GM21526 (cell line): ENCODE measurements around the gene XPO6.
A peak's percentile ranks its signal among the peaks of the same experiment; 100 is the strongest.
"Not testable (repeated sequence)": the region's sequence is repeated elsewhere in the genome, so short reads cannot be mapped to it uniquely, and the experiment has no call there.

Experiments used
- ATAC-seq: cut with Tn5 transposase; IDR thresholded peaks from one replicate; pipeline ENCODE4 v1.9.1; 2021; ENCODE audit warnings: moderate library complexity; ENCODE audit not compliant: unreplicated experiment, low FRiP score

XPO6 gene, protein sequence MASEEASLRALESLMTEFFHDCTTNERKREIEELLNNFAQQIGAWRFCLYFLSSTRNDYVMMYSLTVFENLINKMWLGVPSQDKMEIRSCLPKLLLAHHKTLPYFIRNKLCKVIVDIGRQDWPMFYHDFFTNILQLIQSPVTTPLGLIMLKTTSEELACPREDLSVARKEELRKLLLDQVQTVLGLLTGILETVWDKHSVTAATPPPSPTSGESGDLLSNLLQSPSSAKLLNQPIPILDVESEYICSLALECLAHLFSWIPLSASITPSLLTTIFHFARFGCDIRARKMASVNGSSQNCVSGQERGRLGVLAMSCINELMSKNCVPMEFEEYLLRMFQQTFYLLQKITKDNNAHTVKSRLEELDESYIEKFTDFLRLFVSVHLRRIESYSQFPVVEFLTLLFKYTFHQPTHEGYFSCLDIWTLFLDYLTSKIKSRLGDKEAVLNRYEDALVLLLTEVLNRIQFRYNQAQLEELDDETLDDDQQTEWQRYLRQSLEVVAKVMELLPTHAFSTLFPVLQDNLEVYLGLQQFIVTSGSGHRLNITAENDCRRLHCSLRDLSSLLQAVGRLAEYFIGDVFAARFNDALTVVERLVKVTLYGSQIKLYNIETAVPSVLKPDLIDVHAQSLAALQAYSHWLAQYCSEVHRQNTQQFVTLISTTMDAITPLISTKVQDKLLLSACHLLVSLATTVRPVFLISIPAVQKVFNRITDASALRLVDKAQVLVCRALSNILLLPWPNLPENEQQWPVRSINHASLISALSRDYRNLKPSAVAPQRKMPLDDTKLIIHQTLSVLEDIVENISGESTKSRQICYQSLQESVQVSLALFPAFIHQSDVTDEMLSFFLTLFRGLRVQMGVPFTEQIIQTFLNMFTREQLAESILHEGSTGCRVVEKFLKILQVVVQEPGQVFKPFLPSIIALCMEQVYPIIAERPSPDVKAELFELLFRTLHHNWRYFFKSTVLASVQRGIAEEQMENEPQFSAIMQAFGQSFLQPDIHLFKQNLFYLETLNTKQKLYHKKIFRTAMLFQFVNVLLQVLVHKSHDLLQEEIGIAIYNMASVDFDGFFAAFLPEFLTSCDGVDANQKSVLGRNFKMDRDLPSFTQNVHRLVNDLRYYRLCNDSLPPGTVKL

DNA sequence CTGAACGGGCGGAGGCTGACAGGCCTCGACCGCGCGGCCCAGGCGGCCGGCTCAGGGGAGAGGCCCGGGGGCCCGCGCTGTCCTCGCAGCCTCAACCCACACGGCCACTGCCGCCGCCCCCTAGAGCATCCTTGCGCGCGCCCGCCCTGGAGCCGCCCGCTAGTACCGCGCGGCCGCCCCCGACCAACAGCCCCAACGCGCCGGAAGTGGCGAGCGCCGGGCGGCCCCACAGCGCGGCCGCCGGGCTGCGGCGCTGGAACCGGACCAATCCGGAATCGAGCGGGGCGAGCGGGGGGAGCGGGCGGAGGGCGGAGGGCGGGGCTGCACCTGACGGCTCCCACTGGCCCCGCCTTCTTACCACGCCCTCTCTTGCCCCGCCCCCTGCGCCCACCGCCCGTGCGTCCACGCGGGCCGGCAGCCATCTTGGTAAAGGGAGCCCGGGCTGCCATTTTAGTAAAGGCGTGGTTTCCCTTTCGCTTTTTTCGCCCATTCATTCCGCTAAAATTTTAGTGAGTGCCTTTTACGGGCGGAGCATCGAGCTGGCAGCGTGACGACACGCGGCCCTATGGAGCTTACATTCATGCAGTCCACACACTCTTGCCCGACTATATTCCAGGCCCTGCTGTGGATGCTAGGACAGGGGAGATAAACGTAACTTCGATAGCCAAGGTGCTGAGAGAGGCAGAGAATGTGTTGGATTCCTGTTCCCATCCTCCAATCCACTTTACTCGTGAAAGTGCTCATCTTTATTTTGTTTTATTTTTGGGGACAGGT is at the start of gene XPO6:
Gene XPO6 (minus strand): TSS at position 208 of the 774 bp plus-strand sequence. CDS start 597 bp downstream, outside the sequence.
- peak; percentile 65 for ATAC-seq

DNA sequence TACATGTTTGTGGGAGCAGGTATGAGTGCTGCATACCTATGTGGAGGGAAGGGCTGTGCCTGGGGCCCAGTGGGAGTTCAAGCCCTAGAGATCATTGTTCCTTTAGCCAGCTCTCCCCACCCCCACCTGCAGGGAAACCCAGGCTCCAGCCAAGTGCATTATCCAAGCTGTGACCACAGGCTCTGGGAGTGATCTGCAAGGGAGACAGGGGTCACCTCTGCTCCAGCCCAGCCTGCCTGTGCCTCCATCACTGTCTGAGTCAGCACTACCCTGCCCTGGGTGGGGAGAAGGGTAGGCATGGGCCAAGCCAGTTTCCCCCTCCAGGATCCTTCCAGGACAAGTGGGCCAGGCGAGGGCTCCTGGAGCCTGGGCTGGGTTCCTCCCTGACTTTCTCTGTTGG is 48.4 kb upstream of the XPO6 start:
- no peak for ATAC-seq

DNA sequence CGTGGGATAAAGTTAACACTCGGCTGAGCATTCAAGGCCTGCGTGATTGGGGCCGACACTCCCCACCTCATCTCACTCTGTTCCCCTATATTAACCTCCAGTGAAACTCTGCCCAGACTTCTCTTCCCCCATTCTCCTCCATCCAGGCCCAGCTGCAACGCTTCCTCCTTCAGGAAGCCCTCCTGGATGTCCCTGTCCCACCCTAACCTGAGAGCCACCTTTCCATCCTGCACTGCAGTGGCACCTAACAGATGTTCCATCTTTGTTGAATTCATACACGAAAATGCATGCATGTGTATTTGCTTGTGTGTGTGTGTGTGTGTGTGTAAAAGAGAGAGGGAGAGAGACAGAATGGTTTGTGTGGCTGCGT is 48.0 kb upstream of the XPO6 start:
- no peak for ATAC-seq

DNA sequence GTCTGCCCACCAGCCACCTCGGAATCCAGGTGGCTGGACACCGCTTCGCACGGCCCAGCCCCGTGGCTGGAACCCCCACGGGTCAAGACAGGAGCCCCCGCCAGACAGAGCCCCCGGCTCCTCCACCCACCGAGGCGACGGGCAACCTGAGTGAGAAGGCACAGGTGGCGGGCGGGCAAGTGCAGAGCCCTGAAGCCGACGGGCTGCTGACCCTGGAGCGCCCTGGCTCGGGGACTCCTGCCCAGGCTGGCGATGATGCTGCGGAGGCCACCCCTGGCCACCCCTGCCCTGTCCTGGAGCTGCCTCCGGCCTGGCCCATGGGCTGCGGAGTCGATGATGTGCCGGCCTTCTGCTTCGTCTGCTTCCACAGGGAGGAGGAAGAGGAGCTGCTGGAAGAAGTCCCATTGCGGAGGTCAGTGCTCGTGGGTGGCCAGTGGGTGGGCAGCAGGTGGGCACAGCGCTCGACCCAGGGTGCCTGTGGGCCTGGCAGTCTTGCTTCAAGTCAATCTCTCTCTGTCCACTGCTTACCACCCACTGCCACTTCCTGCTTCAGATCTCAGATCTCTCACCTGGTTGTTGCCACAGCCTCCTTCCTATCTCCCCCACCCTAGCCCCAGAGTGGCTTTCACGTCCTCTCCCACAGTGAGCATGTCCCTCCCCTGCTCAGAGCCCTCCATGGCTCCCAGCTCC is 47.5 kb upstream of the XPO6 start:
- no peak for ATAC-seq

DNA sequence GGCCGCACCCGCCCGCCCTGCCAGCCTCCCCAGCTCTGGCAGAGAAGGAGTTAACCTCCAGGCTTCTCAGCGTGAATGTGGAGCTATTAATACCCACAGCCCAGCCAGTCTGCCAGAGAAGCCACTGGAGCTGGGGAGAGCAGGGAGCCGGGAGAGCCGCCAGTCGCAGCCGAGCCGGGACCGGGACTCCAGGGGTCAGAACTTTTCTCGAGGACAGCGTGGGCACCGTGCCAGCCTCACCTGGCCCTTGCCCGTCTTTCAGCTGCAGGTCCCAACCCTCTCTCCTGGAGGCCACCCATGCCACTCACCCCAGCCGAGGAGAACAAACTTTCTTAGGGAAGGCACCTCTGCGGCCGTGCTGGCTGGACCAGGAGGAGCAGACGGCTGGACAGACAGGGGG is 46.8 kb upstream of the XPO6 start:
- no peak for ATAC-seq

DNA sequence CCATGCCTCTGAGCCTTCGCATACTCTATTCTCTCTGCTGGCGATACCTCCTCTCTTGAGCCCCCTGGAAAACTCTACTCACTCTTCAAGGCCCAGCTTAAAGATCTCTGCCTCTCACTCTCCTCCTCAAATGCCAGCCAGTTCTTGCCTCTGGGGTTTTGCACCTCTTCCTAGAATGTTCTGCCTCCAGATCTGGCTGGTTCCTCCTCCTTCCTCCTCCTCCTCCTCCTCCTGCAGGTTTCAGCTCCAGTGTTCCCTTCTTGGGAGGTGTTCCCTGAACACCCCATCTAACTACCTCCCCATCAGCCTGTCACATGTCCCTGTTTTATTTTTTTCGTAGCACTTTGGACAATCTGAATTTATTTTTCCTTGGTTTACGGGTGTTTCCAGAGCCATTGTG is 45.5 kb upstream of the XPO6 start:
- ATAC-seq = no peak

DNA sequence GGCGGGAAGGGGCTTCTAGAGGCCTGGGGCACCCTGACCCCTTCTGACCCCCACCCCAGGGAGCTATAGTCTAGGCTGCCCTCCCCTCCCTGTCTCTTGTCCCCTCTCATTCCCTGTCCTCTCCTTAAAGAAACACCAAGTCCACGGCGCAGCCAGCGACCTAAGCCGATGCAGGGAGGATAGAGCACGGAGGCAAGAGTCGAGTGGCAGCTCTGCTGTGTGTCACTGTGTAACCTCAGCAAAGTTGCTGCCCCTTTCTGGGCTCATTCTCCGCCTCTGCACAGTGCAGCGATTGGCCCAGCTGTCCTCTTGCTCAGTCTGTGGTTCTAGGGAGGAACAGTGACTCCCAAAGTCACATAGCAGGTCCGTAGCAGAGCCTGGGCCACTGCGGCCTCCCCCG is 44.1 kb upstream of the XPO6 start:
- no peak for ATAC-seq

DNA sequence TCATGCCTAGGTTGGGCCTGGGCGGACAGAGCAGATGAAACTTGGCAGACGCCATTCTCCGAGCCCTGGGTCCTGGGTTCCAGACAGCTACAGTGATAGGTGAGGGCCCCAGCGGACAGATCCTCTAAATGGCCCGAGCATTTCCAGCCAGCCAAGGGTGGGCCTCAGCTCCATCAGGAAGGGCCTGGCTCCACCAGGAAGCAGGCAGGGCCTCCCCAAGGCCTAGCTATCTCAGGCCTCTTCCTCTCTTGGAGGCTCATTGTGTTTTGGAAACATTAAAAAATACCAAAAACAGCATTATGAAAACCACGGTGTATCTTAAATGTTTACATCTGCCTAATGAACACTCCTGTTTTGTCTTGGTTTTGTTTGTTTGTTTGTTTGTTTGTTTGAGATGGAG is 42.4 kb upstream of the XPO6 start:
- no peak for ATAC-seq

DNA sequence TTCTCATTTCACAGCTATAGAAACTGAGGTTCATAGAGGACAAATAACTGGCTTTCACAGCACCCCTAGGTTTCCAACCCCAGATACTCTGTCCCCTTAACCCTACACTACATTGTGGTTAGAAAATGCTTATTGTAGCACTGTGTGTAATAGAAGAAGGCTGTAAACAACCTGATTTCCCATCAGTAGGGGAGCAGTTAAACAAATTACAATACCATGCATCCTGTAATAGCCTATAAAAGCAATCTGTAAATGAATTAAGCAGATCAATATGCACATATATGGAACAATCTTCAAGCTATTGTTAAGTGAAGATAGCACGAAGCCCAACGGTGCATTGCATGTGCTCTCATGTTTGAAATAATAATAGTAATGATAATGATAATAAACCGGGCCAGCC is 39.2 kb upstream of the XPO6 start:
- no peak for ATAC-seq

DNA sequence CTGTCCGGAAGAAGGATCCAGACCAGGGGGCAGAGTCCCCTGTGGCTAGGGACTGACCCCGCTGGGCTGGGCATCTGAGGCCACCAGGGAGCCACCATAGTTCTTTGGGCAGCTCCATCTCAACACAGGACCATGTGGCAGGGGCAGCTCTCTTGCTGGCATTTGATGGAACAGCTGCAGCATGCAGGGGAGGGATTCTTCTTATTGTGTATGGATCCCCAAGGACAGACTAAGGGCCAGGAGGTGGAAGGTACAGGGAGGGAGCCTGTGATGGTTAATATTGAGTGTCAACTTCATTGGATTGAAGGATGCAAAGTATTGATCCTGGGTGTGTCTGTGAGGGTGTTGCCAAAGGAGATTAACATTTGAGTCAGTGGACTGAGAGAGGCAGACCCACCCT is 37.7 kb upstream of the XPO6 start:
- not testable (repeated sequence) for ATAC-seq

DNA sequence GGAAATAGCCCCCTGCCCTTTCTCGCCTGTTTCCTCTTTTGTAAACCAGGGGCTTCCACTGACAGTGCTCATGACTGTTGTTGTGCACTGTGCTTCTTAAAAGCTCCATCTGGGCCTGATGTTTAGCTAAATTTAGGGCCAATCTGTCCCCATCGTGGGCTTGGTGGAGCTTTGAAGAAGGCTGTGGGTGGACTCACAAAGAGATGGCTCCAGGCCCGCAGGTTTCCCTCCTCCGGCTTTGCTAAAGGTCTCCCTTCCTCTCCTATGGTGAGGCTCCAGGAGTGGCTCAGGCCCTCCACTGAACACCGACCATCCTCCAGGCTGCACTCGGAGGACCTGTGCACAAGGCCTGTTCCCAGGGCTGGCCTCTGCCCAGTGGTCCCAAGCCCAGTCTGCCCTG is 30.2 kb upstream of the XPO6 start:
- no peak for ATAC-seq

DNA sequence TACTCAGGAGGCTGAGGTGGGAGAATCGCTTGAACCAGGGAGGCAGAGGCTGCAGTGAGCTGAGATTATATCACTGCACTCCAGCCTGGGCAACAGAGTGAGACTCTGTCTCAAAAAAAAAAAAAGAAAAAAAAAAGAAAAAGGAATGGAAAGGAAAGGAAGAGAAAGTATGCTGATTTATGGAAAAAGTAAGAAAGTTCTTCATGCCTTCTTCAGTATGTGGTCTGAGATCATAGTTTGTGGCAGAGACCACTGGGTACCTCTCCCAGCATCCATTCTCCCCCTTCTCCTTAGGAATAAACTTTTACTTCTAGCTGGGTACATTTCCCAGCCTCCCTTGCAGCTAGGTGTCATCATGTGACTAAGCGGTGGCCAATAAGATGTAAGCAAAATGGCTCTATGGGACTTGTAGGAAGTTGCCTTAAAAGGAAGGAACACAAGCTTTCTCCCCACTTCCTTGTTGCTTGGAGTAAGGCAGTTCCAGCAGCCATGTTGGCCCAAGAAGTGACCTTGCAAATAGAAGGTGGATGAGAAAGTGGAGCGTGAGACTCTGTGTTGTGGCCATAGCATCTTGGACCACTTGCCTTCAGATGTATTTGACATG is 26.1 kb upstream of the XPO6 start:
- no peak for ATAC-seq

DNA sequence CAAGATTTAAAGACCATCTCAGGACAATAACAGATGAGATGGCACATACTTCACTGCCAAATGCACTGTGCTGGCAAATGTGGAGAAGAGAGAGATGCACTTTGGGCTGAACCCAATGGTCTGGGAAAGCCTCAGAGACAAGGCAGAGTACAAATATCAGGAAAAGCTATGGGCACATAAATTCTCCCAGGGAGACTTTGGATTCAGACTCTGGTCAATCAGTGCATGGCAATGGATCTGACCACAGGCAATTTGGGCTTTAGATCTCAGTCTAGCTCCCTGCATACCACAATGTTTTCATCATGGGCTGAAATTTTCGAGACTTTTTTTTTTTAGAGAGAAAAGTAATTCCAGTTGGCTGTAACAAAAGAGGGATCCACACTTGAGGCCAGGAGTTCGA is 20.0 kb upstream of the XPO6 start:
- ATAC-seq = no peak

DNA sequence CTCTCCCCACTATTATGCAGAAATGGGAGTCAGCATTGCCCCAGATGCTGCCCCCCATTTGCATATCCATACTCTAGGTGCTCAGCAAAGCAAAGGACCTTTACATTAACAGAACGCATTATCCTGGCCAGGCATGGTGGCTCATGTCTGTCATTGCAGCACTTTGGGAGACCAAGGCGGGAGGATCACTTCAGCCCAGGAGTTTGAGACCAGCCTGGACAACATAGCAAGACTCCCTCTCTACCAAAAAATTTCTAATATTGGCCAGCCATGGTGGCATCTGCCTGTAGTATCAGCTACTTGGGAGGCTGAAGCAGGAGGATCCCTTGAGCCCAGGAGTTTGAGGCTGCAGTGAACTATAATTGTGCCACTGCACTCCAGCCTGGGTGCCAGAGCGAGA is 12.1 kb upstream of the XPO6 start:
- ATAC-seq = not testable (repeated sequence)

DNA sequence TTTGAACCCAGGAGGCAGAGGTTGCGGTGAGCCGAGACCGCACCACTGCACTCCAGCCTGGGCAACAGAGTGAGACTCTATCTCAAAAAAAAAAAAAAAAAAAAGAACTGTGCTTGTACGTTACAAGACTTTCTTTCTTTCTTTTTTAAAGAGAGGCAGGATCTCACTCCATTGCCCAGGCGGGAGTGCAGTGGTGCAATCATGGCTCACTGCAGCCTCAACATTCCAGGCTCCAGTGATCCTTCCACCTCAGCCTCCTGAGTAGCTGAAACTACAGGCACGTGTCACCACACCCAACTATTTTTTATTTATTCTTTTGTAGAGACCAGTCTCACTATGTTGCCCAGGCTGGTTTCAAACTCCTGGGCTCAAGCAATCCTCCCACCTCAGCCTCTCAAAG is 8.0 kb upstream of the XPO6 start:
- ATAC-seq = not testable (repeated sequence)

DNA sequence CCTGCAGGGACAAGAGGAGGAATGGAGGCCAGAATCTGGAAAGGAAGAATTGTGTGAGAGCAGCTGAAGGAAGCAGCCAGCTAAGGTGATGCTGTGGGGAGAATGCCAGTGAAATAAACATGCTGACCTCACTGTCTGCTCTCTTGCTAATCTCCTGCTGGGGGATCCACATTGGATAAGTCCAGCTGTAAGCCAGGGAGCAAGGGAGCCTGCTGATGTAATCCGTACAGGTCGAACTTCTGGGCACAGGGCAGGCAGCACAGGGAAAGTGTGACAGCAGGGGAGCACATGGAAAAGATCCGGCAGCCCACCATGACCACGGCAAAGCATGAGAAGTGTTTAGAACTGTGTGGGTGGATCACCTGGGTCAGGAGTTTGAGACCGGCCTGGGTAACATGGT is 7.5 kb upstream of the XPO6 start:
- ATAC-seq = no peak

DNA sequence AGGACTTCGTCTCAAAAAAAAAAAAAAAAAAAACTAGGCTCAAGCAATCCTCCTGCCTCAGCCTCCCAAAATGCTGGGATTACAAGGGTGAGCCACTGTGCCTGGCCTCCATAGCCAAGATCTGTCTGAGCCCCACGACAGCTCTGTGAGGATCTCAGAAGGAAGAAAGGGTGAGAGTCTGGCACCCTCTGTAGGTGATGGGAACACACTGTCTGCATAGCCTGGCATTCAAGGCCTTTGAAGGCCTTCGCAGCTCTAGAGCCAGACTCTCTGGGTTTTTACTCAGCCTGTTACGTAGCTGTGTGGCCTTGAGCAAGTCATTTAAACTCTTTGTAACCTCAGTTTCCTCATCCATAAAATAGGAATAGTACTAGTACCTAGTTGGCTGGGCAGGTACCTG is 6.3 kb upstream of the XPO6 start:
- ATAC-seq = no peak

DNA sequence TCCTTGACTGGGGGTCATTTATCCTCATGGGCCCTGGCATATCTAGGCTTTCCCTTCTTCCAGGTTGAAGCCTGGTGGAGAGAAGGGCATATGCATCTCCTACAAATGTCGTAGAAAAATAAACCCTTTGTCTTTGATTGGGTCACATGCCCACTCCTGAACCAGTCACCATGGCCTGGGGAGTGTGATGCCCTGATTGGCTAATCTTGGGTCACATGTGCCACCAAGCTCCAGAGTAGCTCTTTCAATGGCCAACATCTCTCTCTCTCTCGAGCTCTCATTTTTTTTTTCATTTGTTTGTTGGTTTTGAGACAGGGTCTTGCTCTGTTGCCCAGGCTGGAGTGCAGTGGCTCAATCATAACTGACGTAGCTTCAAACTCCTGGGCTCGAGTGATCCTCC is 5.6 kb upstream of the XPO6 start:
- ATAC-seq = no peak

DNA sequence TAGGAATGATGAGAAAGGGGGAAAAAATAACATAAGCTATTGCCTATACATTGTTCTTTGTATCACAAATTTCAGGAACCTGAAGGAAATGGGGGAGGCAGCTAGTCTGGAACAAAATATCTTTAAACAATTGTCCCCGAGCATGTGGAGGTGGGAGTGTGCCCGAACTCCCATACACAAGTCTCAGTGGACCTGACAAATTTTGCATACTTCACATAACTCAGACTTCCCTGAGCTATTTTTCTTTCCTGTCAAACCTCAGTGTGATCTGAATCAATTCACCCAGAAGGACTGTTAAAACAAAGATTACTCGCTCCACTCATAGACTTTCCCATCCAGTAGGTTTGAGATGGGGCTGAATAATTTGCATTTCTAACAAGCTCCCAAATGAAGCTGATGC is 1.6 kb upstream of the XPO6 start:
- no peak for ATAC-seq

DNA sequence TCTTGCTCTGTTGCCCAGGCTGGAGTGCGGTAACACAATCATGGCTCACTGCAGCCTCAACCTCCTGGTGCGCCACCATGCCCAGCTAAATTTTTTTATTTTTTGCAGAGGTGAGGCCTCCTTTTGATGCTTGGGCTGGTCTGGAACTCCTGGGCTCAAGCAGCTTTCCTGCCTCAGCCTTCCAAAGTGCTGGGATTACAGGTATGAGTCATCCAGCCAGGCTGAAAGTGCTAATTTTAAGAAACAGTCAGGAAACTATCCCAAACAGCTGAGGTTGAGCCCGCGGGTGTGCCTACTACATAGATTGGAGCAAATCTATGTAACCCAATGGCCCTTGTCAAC is 738 bp upstream of the XPO6 start:
- ATAC-seq = no peak
